GM21515 (cell line): ENCODE data around the gene CASP8.
A peak's percentile ranks its signal among the peaks of the same experiment; 100 is the strongest.

Experiments used
- ATAC-seq: cut with Tn5 transposase; IDR thresholded peaks from one replicate; pipeline ENCODE4 v1.9.1; 2021; ENCODE audit not compliant: unreplicated experiment

CASP8 gene

GRCh38 chr2:201242571-201243277 is 17.6 kb upstream of the CASP8 start:
- ATAC-seq: no peak

- ATAC-seq: no peak
Measured at GRCh38 chr2:201244829-201245228, 15.5 kb upstream of the CASP8 start.

DNA sequence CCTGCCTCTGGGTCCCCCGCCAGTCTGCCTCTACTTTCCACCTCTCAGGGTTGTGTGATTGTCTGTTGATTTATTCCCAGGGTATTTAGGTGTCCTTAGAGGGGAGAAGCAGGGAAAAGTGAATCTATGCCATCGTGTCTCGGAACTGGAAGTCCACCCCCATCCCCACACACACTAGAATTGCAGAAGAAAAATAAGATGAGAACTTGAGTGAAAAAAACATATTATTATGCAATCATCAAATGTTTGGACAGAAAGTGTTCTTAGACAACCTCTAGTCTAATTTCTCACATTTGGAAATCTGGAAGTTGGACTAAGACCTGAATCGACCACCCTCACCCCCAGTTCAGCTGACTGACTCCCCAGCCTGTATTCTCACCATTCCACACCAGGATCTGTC is 14.1 kb upstream of the CASP8 start:
- ATAC-seq: no peak

DNA sequence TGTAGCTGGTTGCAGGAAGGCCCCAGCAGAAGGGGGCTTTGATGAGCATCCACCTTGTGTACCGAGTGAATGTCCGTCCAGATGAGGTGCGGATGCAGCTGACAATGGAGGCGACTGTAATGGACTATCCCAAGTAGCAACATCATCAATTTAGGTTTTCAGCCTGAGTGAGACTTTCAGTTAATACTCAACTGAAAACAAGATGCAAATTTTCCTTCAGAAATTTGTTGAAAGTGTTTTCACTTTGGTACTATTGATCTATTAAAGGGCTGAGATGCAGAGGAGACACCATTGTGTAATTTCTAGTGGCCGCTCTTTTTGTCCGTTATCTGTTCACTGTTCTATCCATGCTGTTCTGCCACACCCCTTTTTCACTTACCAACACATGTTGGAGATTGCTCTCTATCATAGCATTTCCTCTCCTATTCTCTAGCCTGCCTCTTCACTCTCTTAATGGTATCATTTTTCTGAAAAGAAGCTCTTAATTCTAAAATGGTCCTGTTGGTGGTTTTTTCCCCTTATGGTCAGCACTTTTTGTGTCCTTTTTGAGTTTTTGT is 12.0 kb upstream of the CASP8 start:
- peak; percentile 42 for ATAC-seq

DNA sequence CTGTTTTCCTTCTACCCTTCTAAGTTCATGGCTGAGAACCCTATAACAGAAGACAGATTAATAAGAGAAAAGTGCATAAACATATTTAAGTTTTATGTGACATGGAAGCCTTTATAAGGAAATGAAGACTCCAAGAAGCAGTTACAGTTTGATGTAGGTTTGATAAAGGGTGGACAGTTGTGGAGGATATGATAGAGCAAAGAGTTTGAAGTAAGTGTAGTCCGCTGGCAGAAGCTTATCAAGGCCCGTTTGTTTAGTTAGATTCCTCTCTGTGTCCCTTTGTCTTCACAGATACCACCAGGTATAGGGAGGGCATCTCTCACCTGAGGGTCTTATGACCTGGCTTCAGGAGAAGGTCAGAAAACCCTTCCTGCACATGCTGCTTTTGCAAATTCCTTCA is 10.4 kb upstream of the CASP8 start:
- ATAC-seq: no peak

- no peak for ATAC-seq
Measured at GRCh38 chr2:201250741-201251140, 9.6 kb upstream of the CASP8 start.

DNA sequence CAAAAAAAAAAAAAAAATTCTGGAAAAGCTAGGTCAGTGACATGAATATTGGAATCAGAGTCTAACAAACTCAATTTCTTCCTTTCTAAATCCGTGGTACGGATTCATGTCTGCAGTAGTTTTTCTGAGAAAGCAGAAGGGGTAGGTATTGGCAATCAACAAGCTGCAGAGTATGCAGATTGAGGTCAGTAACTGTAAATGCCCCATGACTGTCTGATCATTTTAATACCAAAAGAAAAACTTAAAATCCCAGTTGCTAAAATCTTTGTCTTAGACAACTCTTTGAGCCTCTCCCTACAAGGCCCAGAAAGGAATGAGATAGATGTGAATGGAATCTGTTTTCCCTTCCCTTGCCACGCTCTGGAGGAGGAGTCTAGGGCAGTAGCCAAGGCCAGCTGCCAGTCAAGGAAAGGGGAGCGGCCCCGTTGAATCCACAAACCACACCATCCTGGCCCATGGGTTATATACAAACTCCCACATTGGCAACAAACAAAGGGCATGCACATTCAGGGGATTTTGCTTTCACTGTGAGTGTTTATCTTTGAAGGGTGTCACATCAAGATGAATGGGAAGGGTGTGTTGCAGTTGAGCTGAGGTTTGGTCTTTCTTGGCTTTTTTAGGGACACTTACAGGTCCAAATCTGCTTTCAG is 6.1 kb upstream of the CASP8 start:
- no peak for ATAC-seq

- ATAC-seq: no peak
Measured at GRCh38 chr2:201255408-201256033, 4.8 kb upstream of the CASP8 start.

- ATAC-seq: no peak
Measured at GRCh38 chr2:201256082-201256481, 4.3 kb upstream of the CASP8 start.

DNA sequence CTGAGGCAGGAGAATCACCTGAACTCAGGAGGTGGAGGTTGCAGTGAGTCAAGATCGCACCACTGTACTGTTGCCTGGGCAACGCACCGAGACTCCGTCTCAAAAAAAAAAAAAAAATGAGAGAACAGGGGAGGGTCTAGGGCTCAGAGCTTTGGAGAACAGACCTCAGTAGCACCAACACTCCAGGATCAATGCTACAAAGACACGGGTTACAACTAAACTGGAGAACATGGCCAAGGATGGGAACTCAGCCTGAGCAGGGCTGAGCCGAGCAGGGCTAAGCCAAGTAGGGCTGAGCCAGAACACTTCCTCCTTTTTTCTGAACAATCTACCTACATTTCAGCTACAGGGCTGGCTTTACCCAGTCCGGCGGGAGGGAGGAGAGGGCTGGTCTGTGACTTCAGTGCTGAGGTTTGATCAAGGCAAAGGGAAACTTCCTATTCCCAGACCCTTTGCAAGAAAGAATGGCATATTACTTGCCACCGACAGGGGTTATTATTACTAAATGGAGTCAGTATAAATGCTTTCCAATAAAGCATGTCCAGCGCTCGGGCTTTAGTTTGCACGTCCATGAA is 2.9 kb upstream of the CASP8 start:
- peak; percentile 50 for ATAC-seq

DNA sequence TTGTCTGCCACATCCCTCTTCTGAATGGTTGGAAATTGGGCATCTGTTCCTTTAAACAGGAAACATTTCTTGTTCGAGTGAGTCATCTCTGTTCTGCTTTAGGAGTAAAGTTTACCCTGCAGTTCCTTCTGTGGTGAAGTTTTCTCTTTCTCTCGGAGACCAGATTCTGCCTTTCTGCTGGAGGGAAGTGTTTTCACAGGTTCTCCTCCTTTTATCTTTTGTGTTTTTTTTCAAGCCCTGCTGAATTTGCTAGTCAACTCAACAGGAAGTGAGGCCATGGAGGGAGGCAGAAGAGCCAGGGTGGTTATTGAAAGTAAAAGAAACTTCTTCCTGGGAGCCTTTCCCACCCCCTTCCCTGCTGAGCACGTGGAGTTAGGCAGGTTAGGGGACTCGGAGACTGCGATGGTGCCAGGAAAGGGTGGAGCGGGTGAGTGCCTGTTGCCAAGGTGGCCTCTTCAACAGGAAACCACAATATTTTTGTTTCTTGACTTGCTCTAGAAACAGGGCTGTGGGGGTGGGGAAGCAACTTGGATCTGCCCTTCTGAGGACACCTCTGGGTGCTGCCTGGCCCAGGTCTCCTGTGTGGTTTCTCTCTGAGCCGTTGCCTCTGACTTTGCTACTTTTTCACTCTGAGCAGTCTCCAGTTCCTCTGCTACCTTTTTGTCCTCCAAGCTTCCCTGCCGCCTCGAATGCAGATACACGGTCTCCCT is 2.2 kb upstream of the CASP8 start:
- peak; percentile 65 for ATAC-seq

DNA sequence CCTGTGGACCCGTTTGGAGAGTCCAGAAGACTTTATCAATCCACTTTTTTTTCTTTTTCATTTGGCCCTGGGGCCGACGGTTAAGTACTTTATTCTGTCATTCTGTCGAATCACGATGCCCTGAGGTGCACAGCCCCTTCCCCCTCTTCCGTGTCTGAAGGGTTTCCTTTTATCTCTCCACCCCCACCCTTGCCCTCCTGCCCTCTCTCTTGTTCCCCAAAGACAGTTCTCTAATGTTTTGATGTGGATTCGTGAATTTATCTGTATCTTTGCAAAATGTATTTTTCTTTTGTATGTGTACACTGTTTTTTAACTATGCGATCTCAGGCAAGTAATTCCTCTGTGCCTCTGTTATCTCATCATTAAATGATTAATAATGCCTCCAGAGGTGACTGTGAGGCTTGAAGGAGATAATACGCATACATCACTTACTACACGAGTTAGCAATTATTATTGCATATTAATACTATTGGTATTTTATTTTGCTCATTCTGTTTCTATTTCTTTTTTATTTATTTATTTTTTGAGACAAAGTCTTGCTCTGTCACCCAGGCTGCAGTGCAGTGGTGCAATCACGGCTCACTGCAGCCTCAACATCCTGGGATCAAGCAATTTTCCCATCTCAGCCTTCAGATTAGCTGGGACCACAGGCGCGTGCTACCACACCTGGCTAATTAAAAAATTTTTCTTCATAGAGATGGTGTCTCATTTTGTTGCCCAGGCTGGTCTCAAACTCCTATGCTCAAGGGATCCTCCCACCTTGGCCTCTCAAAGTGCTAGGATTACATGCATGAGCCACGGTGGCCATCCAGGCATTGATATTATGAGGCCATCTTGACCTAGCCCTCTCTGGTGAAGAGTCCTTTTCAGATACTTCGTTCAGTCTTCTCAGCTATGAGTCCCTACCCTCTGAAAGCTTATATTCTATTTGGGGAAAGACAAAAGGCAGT is 1.4 kb upstream of the CASP8 start:
- ATAC-seq: no peak

- ATAC-seq: no peak
Measured at GRCh38 chr2:201261471-201261870, 1.1 kb downstream of the CASP8 start.

DNA sequence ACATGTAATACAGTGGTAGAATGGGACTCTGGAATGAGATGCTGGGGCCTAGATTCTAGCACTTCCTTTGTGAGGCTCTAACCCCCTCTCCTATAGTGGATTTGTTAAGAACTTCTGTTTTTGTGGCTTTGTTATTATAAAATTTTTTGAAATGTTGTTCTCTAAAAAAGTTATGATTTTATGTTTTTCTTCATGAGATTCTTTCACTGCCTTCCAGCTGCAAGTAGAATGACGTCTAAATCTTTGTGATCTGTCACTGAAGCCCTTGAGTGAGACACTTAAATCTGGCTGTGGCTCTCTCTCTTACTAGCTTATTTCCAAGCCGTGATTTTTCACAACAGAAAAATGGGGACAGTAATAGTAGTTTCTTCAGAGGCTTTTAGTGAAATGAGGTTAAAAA is 1.6 kb downstream of the CASP8 start:
- no peak for ATAC-seq

GRCh38 chr2:201262718-201263117 is 2.4 kb downstream of the CASP8 start:
- no peak for ATAC-seq

GRCh38 chr2:201263779-201264178 is 3.4 kb downstream of the CASP8 start:
- ATAC-seq: no peak

DNA sequence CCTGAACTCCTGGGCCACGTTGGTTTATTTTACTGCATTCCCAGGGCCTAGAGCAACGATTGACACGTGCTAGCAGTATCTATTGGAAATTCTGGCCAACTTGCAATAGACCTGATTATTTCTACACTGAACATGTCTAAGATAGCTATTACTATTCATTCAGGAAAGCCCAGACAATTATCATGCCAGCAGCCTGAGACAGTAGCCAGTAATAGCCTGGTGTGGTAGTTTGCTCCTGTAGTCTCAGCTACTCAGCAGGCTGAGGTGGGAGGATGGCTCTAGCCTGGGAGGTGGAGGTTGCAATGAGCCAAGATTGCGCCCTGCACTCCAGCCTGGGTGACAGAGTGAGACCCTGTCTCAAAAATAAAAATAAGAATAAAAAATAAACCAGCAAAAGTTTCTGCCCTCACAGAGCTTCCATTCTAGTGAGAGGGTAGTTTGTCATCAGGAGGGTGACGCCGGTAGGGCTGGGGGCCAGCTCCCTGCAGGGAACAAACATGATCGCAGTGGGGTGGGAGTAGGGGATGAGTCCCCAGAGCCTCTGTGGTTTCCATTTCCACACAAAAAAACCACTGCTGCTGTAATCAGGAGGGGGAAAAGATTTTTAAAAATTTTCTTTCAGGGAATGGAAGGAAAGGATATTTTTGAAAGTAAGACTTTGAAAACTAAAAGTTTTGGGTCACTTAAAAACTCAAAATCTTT is 4.3 kb downstream of the CASP8 start:
- no peak for ATAC-seq

DNA sequence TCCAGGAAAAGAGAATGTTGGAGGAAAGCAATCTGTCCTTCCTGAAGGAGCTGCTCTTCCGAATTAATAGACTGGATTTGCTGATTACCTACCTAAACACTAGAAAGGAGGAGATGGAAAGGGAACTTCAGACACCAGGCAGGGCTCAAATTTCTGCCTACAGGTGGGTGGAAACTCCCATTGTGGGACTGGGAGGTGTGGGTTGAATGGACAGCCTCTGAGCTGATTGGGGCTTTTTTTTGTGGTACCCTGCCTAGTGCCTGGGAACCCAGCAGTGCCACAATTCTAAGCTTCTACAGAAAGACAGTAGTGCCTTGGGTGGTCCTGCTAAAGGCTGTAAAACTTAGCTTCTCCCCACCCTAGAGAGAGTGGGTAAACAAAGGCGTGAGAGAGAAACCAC is 6.3 kb downstream of the CASP8 start:
- no peak for ATAC-seq

DNA sequence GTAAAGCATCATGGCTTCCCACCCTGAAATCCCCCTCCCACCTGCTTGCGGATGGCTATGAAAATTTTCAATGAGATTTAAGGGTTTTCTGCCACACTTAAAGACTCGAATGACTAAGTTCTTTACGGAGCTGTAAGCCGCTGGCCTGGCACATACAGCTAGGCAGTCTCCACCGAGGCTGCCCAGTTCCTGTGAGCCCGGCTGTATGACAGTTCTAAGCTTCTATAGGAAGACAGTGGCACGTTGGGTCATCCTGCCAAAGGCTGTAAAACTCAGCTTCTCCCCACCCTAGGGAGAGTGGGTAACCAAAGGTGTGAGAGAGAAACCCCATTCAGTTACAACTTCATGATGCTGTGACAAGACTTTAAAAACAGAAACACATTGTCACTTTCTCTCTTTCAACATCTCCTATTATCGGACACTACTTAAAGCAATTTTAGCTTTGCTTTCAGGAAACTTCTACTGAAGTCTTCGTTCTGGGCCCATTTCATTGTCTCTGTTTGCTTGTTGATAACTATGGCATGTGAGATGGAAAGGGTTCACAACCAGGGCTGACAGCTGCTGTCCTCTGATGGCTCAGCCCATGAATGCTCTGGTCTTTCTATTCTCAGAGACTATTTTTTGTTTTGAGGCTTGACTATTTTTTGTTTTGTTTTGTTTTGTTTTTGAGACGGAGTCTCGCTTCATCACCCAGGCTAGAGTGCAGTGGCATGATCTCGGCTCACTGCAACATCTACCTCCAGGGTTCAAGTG is 7.1 kb downstream of the CASP8 start:
- ATAC-seq: no peak
